Neural progenitor cell (in vitro differentiated cells): ENCODE results near the gene CACTIN. TPM values are rescaled to one million over a fixed set of nuclear protein-coding genes. Genes with fewer than 3 reads are reported as not detected.
A peak's percentile ranks its signal among the peaks of the same experiment; 100 is the strongest.

Source experiments
- DNase-seq: peaks from one replicate; pipeline ENCODE4 v3.0.0-alpha.2; 2016; ENCODE audit warnings: low spot score
- H2AFZ ChIP-seq: fragments of 200-600 bp; sonication (generic); replicated peaks from 2 replicates; pipeline ENCODE4 v1.6.1; 2016; ENCODE audit warnings: antibody characterized with exemption
- H3F3A ChIP-seq: fragments of 200-600 bp; sonication (generic); 2 replicates; pipeline ENCODE4 v1.6.1; 2016; ENCODE audit warnings: antibody characterized with exemption, low read depth
- H3K27ac ChIP-seq: fragments of 200-600 bp; sonication (generic); 2 replicates; pipeline ENCODE4 v1.5.1; 2016; ENCODE audit warnings: mild to moderate bottlenecking
- H3K27me3 ChIP-seq: fragments of 200-600 bp; sonication (generic); 2 replicates; pipeline ENCODE4 v1.6.1; 2016; ENCODE audit warnings: mild to moderate bottlenecking, moderate library complexity
- H3K36me3 ChIP-seq: fragments of 200-600 bp; sonication (generic); 2 replicates; pipeline ENCODE4 v1.5.1; 2016
- H3K4me1 ChIP-seq: fragments of 200-600 bp; sonication (generic); 2 replicates; pipeline ENCODE4 v1.6.1; 2016; ENCODE audit warnings: mixed run types
- H3K4me2 ChIP-seq: fragments of 200-600 bp; sonication (generic); 2 replicates; pipeline ENCODE4 v1.6.1; 2016
- H3K4me3 ChIP-seq: fragments of 200-600 bp; sonication (generic); 2 replicates; pipeline ENCODE4 v1.5.1; 2016
- H3K79me2 ChIP-seq: fragments of 200-600 bp; sonication (generic); 2 replicates; pipeline ENCODE4 v1.6.1; 2016; ENCODE audit warnings: low read depth
- H3K9ac ChIP-seq: fragments of 200-600 bp; sonication (generic); 2 replicates; pipeline ENCODE4 v1.6.1; 2016
- H3K9me3 ChIP-seq: fragments of 200-600 bp; sonication (generic); 2 replicates; pipeline ENCODE4 v1.5.1; 2016; ENCODE audit warnings: low read depth
- H4K20me1 ChIP-seq: fragments of 200-600 bp; sonication (generic); 2 replicates; pipeline ENCODE4 v1.6.1; 2016; ENCODE audit warnings: low read depth
- H3K27ac Mint-ChIP-seq: 3 replicates; pipeline ENCODE4 v1.8.0; 2021; ENCODE audit warnings: mixed read lengths
- H3K27me3 Mint-ChIP-seq: 2 replicates; pipeline ENCODE4 v1.8.0; 2022; ENCODE audit warnings: low read depth, mild to moderate bottlenecking, inconsistent platforms, moderate library complexity, mixed read lengths; ENCODE audit not compliant: insufficient read depth
- H3K36me3 Mint-ChIP-seq: 3 replicates; pipeline ENCODE4 v1.8.0; 2021; ENCODE audit warnings: mixed read lengths
- H3K4me1 Mint-ChIP-seq: 3 replicates; pipeline ENCODE4 v1.8.0; 2021; ENCODE audit warnings: mixed read lengths
- H3K4me3 Mint-ChIP-seq: 3 replicates; pipeline ENCODE4 v1.8.0; 2021; ENCODE audit warnings: mild to moderate bottlenecking, moderate library complexity, mixed read lengths
- H3K9me3 Mint-ChIP-seq: 3 replicates; pipeline ENCODE4 v1.8.0; 2020; ENCODE audit warnings: mixed read lengths
- CTCF ChIP-seq: fragments of 200-600 bp; sonication (generic); IDR thresholded peaks from 2 replicates; pipeline ENCODE4 v1.5.1; 2017; ENCODE audit warnings: antibody characterized with exemption, mild to moderate bottlenecking
- EZH2 ChIP-seq: fragments of 200-600 bp; sonication (generic); IDR thresholded peaks from 2 replicates; pipeline ENCODE4 v1.6.1; 2017; ENCODE audit warnings: antibody characterized with exemption, mild to moderate bottlenecking, moderate library complexity
- EZH2phosphoT487 ChIP-seq: fragments of 200-600 bp; sonication (generic); IDR thresholded peaks from 2 replicates; pipeline ENCODE4 v1.6.1; 2017; ENCODE audit warnings: antibody characterized with exemption
- total RNA-seq: library from RNA; depleted of rRNA; stranded (reverse); fragments of >200 nt; gene quantifications from 2 replicates; pipeline ENCODE4 v1.2.3, GENCODE V29; 2015; ENCODE audit warnings: low replicate concordance

The CACTIN gene
- total RNA-seq, 1 donor from 2014 or later: 6.0 TPM

- no peak overlapping the region for H3K27ac ChIP-seq
- H3K36me3 ChIP-seq: no peaks in the 10 kb centered on the region
- no peak overlapping the region for H3K9ac ChIP-seq
- Mint-ChIP-seq H3K4me1 (no peaks in the 10 kb centered on the region), H3K4me3 (no peak overlapping the region), H3K36me3 (peaks cover 4% of the 10 kb centered on the region), H3K27me3 (peaks cover 7% of the 10 kb centered on the region), H3K9me3 (no peaks in the 10 kb centered on the region), H3K27ac (no peak overlapping the region)
- no peak overlapping the region for H3K4me3 ChIP-seq
- H4K20me1 ChIP-seq: peaks cover 5% of the 10 kb centered on the region
- DNase-seq: peak; percentile 29
- H2AFZ ChIP-seq: no peak overlapping the region
- no peaks in the 10 kb centered on the region for H3F3A ChIP-seq
- TF ChIP-seq EZH2phosphoT487: no peak
- no peak for TF ChIP-seq EZH2
- peak; percentile 33 for TF ChIP-seq CTCF
- H3K27me3 ChIP-seq: no peaks in the 10 kb centered on the region
- H3K4me1 ChIP-seq: no peaks in the 10 kb centered on the region
- H3K79me2 ChIP-seq: no peaks in the 10 kb centered on the region
- H3K4me2 ChIP-seq: no peak overlapping the region
- no peaks in the 10 kb centered on the region for H3K9me3 ChIP-seq
Measured at GRCh38 chr19:3653865-3654513, 27.4 kb upstream of the CACTIN start.

- Histone ChIP-seq H3F3A (no peaks in the 10 kb centered on the region), H3K4me3 (no peak overlapping the region), H3K4me1 (no peaks in the 10 kb centered on the region), H4K20me1 (peaks cover 5% of the 10 kb centered on the region), H3K4me2 (no peak overlapping the region), H3K27ac (no peak overlapping the region), H3K9ac (no peak overlapping the region), H3K36me3 (no peaks in the 10 kb centered on the region), H3K79me2 (no peaks in the 10 kb centered on the region), H3K27me3 (no peaks in the 10 kb centered on the region), H3K9me3 (no peaks in the 10 kb centered on the region), H2AFZ (no peak overlapping the region)
- Mint-ChIP-seq H3K9me3 (no peaks in the 10 kb centered on the region), H3K4me1 (no peaks in the 10 kb centered on the region), H3K4me3 (no peak overlapping the region), H3K36me3 (peaks cover 4% of the 10 kb centered on the region), H3K27me3 (peaks cover 7% of the 10 kb centered on the region), H3K27ac (no peak overlapping the region)
- DNase-seq: no peak
- TF ChIP-seq EZH2phosphoT487 (no peak), CTCF (no peak), EZH2 (no peak)
Measured at GRCh38 chr19:3653081-3653795, 26.6 kb upstream of the CACTIN start.

- Histone ChIP-seq H3K27me3 (no peaks in the 10 kb centered on the region), H3K27ac (no peak overlapping the region), H3K79me2 (no peaks in the 10 kb centered on the region), H4K20me1 (peaks cover 7% of the 10 kb centered on the region), H3K9me3 (no peaks in the 10 kb centered on the region), H3K4me2 (no peak overlapping the region), H3K9ac (no peak overlapping the region), H3K36me3 (no peaks in the 10 kb centered on the region), H3K4me3 (no peak overlapping the region), H2AFZ (no peak overlapping the region), H3F3A (no peaks in the 10 kb centered on the region), H3K4me1 (no peaks in the 10 kb centered on the region)
- H3K4me1 Mint-ChIP-seq: no peaks in the 10 kb centered on the region
- TF ChIP-seq CTCF: no peak
- TF ChIP-seq EZH2: no peak
- no peak for TF ChIP-seq EZH2phosphoT487
- peaks cover 4% of the 10 kb centered on the region for H3K27me3 Mint-ChIP-seq
- H3K27ac Mint-ChIP-seq: no peak overlapping the region
- H3K4me3 Mint-ChIP-seq: no peak overlapping the region
- H3K9me3 Mint-ChIP-seq: no peaks in the 10 kb centered on the region
- no peak for DNase-seq
- peaks cover 4% of the 10 kb centered on the region for H3K36me3 Mint-ChIP-seq
Measured at GRCh38 chr19:3652422-3652821, 25.8 kb upstream of the CACTIN start.
